HG03378 (cell line): Measurements from ENCODE around the gene TAS2R4.
"Not testable (repeated sequence)": the region's sequence is repeated elsewhere in the genome, so short reads cannot be mapped to it uniquely, and the experiment has no call there.

Experiments used
- ATAC-seq: cut with Tn5 transposase; IDR thresholded peaks from one replicate; pipeline ENCODE4 v1.9.1; 2021; ENCODE audit warnings: mild to moderate bottlenecking, moderate library complexity; ENCODE audit not compliant: unreplicated experiment

TAS2R4 gene, protein sequence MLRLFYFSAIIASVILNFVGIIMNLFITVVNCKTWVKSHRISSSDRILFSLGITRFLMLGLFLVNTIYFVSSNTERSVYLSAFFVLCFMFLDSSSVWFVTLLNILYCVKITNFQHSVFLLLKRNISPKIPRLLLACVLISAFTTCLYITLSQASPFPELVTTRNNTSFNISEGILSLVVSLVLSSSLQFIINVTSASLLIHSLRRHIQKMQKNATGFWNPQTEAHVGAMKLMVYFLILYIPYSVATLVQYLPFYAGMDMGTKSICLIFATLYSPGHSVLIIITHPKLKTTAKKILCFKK

GRCh38 chr7:141776374-141776773 is at the start of gene TAS2R4:
Gene TAS2R4, plus strand, starts transcription at chr7:141776674. Its CDS starts 1,815 bp downstream, at chr7:141778489.
- no peak for ATAC-seq

DNA sequence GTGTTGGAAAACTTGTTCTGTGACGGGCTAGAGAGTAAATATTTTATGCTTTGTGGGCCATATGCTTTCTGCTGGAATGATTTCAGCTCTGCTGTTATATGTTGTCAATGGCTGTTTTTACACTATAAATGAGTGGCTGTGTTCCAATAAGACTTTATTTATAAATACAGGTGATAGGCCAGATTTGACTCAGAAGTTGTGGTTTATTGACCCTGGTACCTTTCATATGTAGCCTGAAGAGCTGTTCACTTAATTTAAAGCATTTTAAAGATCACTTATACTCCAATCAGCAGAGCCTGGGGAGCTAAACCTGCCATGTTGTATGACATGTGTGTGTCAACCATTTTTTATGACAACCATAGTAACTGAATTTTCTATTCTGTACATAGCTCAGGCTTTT is 47.5 kb upstream of the TAS2R4 start:
- no peak for ATAC-seq

- no peak for ATAC-seq
Observed at GRCh38 chr7:141731476-141732149, 44.9 kb upstream of the TAS2R4 start.

GRCh38 chr7:141737118-141737835 is 39.2 kb upstream of the TAS2R4 start:
- ATAC-seq: no peak

GRCh38 chr7:141737836-141738591 is 38.5 kb upstream of the TAS2R4 start, which contains the start of gene SSBP1:
Gene SSBP1, plus strand, starts transcription at chr7:141738358. Its CDS starts 809 bp downstream, at chr7:141739167.
- ATAC-seq: peak; percentile 91

GRCh38 chr7:141738592-141739013 is 37.9 kb upstream of the TAS2R4 start:
- no peak for ATAC-seq

DNA sequence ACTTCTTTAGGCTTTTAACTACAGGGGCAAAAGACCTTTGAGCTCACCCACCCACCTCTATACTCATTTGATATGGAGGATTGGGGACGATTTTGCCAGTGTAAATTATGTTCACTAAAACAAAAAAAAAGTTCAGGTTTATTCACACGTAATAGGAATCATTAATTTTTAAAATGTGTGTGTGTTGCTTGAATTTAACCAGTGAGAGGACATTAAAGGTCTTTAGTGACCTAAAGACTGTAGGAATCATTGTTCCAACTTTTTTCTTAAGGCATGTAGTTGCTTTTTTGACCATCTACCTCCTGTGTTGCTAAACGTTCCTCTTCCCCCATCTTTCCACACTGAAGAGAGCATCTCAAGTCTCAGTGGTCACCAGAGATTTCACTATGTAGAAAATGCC is 37.2 kb upstream of the TAS2R4 start:
- ATAC-seq: no peak

DNA sequence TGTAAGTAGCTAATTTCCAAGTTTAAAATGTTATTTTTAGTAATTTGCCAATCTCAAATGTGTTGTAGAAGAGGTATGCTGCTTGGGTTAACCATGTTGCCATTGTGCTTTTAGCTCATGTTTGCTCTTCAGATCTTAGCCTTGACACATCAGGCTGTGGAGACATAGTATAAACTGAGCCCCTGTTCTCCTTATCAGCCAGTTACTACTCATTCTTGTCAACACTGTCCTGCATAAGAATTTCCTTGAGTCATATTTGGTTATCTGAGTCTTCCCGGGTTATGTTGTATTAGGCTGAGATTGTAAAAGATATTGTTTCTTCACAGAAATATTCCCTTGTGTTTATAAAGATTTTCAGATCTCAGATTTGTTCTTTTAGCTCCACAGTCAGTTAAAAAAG is 34.2 kb upstream of the TAS2R4 start:
- ATAC-seq: no peak

DNA sequence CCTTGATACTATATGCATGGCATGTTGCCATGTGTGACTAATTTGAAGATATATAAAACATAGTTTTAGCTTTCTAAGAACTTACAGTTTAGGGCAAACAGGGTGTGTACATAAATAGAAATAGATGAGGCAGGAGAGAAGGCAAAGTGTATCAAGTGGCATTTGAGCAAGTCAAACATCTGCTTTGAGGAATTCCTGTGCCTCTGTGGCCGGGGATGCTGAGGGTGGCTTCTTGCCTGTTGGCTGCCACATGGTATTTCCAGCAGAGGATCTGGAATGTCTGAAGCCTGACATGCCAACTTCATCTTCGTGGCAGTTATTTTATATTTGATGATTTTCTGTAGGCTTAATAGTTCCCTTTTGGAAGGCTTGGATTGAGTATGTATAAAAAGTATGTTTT is 32.3 kb upstream of the TAS2R4 start:
- ATAC-seq: no peak

DNA sequence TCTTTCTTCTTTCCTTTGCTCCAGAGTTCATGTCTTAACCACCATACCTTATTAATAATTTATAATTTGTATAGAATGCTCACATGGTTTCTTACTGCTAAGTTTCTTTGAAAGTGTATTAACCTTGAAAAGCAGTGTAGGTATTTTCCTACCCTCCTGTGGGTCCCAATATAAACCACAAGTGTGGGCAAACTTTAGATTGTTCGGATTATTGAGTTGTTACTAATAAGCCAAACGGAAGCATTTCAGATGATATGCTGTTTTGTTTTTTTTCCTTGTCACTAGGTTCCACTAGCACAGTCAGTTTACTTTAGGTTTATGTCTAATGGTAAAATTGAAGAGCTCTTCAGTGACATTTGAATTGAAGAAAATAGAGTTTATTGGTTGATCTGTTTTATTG is 28.1 kb upstream of the TAS2R4 start:
- no peak for ATAC-seq

GRCh38 chr7:141751904-141752303 is 24.6 kb upstream of the TAS2R4 start:
- not testable (repeated sequence) for ATAC-seq

GRCh38 chr7:141752634-141753033 is 23.8 kb upstream of the TAS2R4 start:
- no peak for ATAC-seq

DNA sequence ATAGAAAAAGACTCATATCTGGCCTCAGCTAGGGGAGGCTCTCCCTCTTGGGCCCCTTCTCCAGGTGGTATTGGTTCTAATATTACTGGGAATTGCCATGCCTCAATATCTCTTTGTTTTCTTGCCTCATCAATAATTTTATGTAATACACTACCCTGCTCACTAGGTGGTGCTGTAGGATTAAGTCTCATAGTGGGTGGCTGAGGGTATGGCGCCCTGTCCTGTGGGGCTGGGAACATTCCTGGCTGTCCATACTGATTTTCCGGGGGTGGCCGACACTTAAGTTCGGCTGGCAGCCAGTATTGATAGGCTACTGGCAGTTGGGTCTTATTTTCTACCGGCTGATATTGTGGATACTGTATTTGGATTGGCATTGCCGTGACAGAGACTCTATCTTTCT is 21.5 kb upstream of the TAS2R4 start:
- no peak for ATAC-seq

DNA sequence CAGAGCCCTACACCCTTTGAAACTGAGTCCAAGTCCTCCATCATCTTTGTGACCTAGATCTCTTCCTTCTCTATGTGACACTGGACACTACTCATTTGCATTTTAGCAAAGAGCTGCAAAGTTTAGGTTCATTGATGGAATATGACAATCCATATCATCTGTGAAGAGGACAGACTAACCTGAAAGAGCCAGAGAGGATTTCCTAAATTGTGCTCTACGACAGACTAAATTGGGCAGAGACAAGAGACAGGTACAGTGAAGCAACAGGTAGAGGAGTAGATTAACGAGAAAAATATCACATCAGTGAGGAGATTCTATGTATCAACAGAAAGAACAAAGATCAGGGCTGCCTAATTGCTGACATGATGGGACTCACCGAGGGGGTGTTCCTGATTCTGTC is 12.7 kb upstream of the TAS2R4 start, which contains the start of gene TAS2R3:
TAS2R3 (plus strand) TSS at position 301 of the 400 bp plus-strand sequence; CDS start at position 363, 62 bp downstream.
- no peak for ATAC-seq

DNA sequence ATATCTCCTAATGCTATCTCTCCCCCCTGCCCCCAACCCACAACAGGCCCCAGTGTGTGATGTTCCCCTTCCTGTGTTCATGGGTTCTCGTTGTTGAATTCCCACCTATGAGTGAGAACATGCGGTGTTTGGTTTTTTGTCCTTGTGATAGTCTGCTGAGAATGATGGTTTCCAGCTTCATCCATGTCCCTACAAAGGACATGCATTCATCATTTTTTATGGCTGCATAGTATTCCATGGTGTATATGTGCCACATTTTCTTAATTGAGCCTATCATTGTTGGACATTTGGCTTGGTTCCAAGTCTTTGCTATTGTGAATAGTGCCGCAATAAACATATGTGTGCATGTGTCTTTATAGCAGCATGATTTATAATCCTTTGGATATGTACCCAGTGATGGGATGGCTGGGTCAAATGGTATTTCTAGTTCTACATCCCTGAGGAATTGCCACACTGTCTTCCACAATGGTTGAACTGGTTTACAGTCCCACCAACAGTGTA is 6.3 kb upstream of the TAS2R4 start:
- not testable (repeated sequence) for ATAC-seq

- ATAC-seq: peak; percentile 76
Observed at GRCh38 chr7:141785706-141786552, 9.5 kb downstream of the TAS2R4 start.

- no peak for ATAC-seq
Observed at GRCh38 chr7:141788296-141788695, 11.8 kb downstream of the TAS2R4 start.

- ATAC-seq: no peak
Observed at GRCh38 chr7:141789917-141790316, 13.4 kb downstream of the TAS2R4 start, which contains the start of gene TAS2R5. Gene TAS2R5, plus strand, starts transcription at chr7:141790217. Its CDS starts 145 bp downstream, at chr7:141790362.

- no peak for ATAC-seq
Observed at GRCh38 chr7:141792526-141792925, 16.1 kb downstream of the TAS2R4 start.

GRCh38 chr7:141820067-141820466 is 43.6 kb downstream of the TAS2R4 start:
- ATAC-seq: no peak
